Measurements from ENCODE around the gene IRF4. TPM values are rescaled to one million over a fixed set of nuclear protein-coding genes. Genes with fewer than 3 reads are reported as not detected.

Gene IRF4
- total RNA-seq, 1 donor from 2014 or later = not detected

DNA sequence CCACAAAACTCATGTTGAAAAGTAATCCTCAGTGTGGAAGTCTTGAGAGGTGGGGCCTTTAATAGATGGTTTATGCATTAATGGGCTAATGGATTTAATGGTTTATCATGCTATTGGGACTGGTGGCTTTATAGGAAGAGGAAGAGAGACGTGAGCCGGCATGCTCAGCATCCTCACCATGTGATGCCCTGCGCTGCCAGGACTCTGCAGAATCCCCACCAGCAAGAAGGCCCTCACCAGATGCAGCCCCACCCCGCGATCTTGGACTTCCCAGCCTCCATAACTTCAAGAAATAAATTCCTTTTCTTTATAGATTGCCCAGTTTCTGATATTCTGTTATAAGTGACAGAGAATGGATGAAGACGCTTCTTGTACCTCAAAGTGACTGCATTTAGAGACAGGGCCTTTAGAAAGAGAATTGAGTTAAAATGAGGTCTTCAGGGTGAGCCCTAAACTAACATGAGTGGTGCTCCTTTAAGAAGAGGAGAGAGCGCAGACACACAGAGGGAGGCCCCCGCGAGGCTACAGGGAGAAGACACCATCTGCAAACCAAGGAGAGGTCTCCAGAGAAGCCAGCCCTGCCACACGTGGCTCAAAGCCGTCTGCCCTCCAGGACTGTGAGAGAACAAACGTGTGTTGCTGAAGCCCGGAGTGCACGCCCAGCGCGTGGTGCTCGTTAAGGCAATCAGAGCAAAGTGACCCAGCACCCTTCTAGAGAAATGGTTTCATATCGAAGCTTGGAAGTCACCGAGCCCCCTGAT, 56.9 kb downstream of the IRF4 start:
- Mint-ChIP-seq H3K27ac (no peak overlapping the region), H3K9me3 (peaks cover 12% of the 10 kb centered on the region), H3K27me3 (ENCODE audit: low read depth) (peaks cover 28% of the 10 kb centered on the region), H3K36me3 (no peaks in the 10 kb centered on the region), H3K4me1 (no peaks in the 10 kb centered on the region), H3K4me3 (no peak overlapping the region)
- TF ChIP-seq, protein P1, sequence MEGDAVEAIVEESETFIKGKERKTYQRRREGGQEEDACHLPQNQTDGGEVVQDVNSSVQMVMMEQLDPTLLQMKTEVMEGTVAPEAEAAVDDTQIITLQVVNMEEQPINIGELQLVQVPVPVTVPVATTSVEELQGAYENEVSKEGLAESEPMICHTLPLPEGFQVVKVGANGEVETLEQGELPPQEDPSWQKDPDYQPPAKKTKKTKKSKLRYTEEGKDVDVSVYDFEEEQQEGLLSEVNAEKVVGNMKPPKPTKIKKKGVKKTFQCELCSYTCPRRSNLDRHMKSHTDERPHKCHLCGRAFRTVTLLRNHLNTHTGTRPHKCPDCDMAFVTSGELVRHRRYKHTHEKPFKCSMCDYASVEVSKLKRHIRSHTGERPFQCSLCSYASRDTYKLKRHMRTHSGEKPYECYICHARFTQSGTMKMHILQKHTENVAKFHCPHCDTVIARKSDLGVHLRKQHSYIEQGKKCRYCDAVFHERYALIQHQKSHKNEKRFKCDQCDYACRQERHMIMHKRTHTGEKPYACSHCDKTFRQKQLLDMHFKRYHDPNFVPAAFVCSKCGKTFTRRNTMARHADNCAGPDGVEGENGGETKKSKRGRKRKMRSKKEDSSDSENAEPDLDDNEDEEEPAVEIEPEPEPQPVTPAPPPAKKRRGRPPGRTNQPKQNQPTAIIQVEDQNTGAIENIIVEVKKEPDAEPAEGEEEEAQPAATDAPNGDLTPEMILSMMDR (IDR thresholded peaks at IDR 0.05; ENCODE audit: unreplicated experiment) = no peak
- no peak for DNase-seq (ENCODE audit: low spot score in 2 of 2, unreplicated experiment in 2 of 2)

DNA sequence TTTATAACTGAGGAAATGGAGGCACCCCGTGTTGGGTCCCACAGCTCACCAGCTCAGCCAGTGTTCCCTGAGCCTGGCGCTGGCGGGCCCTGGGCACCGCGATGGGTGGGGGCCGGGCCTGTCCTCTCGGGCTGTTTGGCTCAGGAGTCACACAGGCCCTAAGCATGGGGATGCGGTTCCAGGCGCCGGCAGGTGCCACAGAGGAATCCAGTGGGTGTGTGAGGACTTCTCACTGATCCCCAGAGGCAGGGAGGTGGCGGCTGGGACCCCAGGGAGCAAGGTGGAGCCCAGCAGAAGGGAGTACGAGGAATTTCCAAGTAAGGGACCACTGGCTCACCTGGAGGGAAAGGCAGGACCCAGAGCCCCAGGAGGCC, 57.5 kb downstream of the IRF4 start:
- H3K9me3 Mint-ChIP-seq = peaks cover 12% of the 10 kb centered on the region
- TF ChIP-seq, protein P1 (IDR thresholded peaks at IDR 0.05; ENCODE audit: unreplicated experiment) = no peak
- H3K4me3 Mint-ChIP-seq = no peak overlapping the region
- DNase-seq (ENCODE audit: low spot score in 2 of 2, unreplicated experiment in 2 of 2) = no peak
- H3K27me3 Mint-ChIP-seq (ENCODE audit: low read depth) = peaks cover 24% of the 10 kb centered on the region
- no peaks in the 10 kb centered on the region for H3K36me3 Mint-ChIP-seq
- H3K27ac Mint-ChIP-seq = no peak overlapping the region
- no peaks in the 10 kb centered on the region for H3K4me1 Mint-ChIP-seq

DNA sequence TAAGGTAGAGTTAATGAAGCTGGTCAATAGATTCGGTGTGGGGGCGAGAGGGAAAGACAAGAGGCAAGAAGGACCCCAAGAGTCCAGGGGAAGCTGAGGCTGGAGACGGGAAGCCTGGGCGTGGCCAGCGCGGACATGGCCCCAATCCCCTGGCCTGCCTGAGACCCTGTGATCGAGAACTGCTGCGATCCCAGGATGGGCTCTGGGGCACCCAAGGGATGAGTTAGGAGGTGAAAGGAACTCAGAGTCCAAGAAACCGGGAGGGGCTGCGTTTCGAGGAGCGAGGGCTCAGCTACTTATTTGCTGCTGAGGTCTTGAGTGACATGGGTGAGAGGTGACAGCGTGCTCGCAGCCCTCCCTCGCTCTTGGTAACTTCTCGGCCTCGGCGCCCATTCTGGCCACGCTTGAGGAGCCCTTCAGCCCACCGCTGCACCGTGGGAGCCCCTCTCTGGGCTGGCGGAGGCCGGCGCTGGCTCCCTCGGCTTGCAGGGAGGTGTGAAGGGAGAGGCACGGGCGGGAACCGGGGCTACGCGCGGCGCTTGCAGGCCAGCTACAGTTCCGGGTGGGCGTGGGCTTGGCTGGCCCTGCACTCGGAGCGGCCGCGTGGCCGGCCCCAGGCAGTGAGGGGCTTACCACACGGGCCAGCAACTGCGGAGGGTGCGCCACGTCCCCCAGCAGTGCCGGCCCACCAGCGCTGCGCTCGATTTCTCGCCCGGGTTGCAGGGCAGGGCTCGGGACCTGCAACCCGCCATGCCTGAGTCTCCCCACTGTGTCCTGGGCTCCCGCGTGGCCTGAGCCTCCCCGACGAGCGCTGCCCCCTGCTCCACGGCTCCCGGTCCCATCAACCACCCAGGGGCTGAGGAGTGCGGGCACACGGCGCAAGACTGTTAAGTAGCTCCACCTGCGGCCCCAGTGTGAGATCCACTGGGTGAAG, 58.2 kb downstream of the IRF4 start:
- TF ChIP-seq, protein P1 (IDR thresholded peaks at IDR 0.05; ENCODE audit: unreplicated experiment) = no peak
- Mint-ChIP-seq H3K9me3 (peaks cover 12% of the 10 kb centered on the region), H3K27me3 (ENCODE audit: low read depth) (peaks cover 19% of the 10 kb centered on the region), H3K4me3 (no peak overlapping the region), H3K4me1 (no peaks in the 10 kb centered on the region), H3K36me3 (no peaks in the 10 kb centered on the region), H3K27ac (no peak overlapping the region)
- no peak for DNase-seq (ENCODE audit: low spot score in 2 of 2, unreplicated experiment in 2 of 2)

DNA sequence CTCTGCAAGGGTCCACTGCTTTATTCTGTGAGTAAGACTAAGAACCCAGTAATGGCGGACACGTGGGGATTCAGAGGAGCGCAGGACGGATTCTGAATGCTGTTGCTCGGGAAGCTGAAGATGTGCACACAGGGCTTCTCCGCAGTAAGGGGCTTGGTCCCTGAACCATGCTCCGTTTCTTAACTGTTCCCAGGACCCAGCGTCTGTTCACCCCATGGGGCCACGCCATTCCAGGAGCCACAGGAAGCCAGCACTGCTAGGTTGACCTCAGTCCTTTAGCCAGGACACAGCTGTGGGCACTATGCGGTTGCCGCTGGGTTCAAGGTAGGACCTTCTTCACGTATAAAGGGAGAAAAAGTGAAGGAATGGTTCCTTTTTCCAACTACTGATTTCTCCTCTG, 59.8 kb downstream of the IRF4 start:
- TF ChIP-seq, protein P1 (IDR thresholded peaks at IDR 0.05; ENCODE audit: unreplicated experiment) = no peak

DNA sequence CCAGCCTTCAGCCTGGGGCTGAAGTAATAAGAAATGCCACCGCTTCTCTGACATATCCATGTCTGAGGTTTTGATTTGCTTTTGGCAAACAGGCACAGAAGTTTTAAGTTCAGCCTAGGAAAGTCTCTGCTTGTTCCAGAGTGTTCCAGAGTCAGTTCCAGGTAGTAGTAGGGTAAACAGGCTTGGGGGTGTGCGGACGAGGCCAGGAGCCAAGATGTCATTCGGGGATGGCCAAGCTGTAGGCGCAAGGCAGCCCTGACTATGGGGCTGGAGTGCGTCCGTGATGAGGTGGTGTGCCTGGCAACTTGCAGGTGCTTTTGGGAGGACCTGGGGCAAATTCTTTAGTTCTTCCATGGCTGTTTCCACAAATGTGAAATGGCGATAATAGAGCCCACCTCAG, 60.3 kb downstream of the IRF4 start:
- no peak for DNase-seq (ENCODE audit: low spot score in 2 of 2, unreplicated experiment in 2 of 2)
- Mint-ChIP-seq H3K4me3 (no peak overlapping the region), H3K27ac (no peak overlapping the region), H3K27me3 (ENCODE audit: low read depth) (peaks cover 14% of the 10 kb centered on the region), H3K4me1 (no peaks in the 10 kb centered on the region), H3K36me3 (no peaks in the 10 kb centered on the region), H3K9me3 (peaks cover 12% of the 10 kb centered on the region)
- TF ChIP-seq, protein P1 (IDR thresholded peaks at IDR 0.05; ENCODE audit: unreplicated experiment) = no peak

More for the DNA sequence above, 59.8 kb downstream of the IRF4 start:
- Mint-ChIP-seq H3K27me3 (ENCODE audit: low read depth) (peaks cover 14% of the 10 kb centered on the region), H3K4me3 (no peak overlapping the region), H3K36me3 (no peaks in the 10 kb centered on the region), H3K9me3 (peaks cover 12% of the 10 kb centered on the region), H3K4me1 (no peaks in the 10 kb centered on the region), H3K27ac (no peak overlapping the region)
- no peak for DNase-seq (ENCODE audit: low spot score in 2 of 2, unreplicated experiment in 2 of 2)

Measured in mesothelial cell of epicardium (in vitro differentiated cells).